ENCODE results near the gene AOPEP. TPM values are rescaled to one million over a fixed set of nuclear protein-coding genes. Genes with fewer than 3 reads are reported as not detected.

Gene AOPEP
- total RNA-seq, 6 experiments from 2014 or later = 36.6 to 110 (median 63.3) TPM

GRCh38 chr9:94692601-94693000, 33.9 kb upstream of the AOPEP start:
- no peaks in the 10 kb centered on the region for H3K36me3 ChIP-seq
- peaks cover 0 to 8% (median 3%) of the 10 kb centered on the region in 4 donors for H3K4me1 ChIP-seq
- H3K9me3 ChIP-seq = no peaks in the 10 kb centered on the region
- WGBS (ENCODE audit: insufficient coverage, low coverage, low lambda C conversion rate, missing lambda C conversion rate) = 20% methylated on average over 2 of the region's 4 CpGs
- ATAC-seq (peak; percentile 99), DNase-seq (peak; percentile 61 to 85 (median 71))
- TF ChIP-seq POLR2A (IDR thresholded peaks at IDR 0.05) = no peak
- TF ChIP-seq, protein P1, sequence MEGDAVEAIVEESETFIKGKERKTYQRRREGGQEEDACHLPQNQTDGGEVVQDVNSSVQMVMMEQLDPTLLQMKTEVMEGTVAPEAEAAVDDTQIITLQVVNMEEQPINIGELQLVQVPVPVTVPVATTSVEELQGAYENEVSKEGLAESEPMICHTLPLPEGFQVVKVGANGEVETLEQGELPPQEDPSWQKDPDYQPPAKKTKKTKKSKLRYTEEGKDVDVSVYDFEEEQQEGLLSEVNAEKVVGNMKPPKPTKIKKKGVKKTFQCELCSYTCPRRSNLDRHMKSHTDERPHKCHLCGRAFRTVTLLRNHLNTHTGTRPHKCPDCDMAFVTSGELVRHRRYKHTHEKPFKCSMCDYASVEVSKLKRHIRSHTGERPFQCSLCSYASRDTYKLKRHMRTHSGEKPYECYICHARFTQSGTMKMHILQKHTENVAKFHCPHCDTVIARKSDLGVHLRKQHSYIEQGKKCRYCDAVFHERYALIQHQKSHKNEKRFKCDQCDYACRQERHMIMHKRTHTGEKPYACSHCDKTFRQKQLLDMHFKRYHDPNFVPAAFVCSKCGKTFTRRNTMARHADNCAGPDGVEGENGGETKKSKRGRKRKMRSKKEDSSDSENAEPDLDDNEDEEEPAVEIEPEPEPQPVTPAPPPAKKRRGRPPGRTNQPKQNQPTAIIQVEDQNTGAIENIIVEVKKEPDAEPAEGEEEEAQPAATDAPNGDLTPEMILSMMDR (IDR thresholded peaks at IDR 0.05) = no peak
- H3K4me3 ChIP-seq = no peak overlapping the region
- H3K27me3 ChIP-seq = no peaks in the 10 kb centered on the region
- intact Hi-C loops (cut with DNase I) = loop anchor here in 1 of 2 donors (10.0 kb wide), 1 partner anchor 82 kb away; no protein-coding TSS in a partner anchor
- no peak overlapping the region for H3K27ac ChIP-seq

DNA sequence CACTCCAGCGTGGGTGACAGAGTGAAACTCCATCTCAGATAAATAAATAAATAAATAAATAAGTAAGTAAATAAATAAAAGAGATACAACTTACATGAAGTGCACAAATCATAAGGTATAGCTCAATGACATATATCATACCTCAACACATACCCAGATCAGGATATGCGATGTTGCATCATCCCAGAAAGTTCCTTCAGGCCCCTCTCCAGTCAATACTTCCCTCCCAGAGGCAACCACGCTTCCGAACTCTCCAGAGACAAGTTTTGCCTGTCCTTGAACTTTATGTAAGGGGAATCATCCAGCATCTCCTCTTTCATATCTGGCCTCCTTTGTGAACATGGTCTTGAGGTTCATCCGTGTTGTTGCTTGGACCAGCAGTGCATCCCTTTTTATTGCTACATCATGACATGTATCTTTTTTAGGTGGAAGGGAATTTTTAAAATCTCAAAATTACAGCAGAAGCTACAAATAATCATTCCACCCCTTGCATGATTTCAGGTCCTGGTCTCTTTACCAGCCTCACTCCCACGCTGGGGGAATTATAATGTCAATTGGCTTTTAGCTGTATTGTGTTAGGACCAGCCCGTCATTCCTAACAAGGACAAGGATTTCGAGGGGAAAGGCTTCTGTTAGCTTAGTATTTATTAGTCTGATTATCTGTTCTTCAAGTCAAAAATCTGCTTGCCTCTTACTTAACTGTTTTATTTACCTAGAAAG, 32.9 kb upstream of the AOPEP start:
- TF ChIP-seq, protein P1 (IDR thresholded peaks at IDR 0.05) = no peak
- TF ChIP-seq POLR2A (IDR thresholded peaks at IDR 0.05) = no peak
- DNase-seq (no peak), ATAC-seq (no peak)
- no peak overlapping the region for H3K27ac ChIP-seq
- H3K27me3 ChIP-seq = no peaks in the 10 kb centered on the region
- no peak overlapping the region for H3K4me3 ChIP-seq
- no peaks in the 10 kb centered on the region for H3K36me3 ChIP-seq
- WGBS (ENCODE audit: insufficient coverage, low coverage, low lambda C conversion rate, missing lambda C conversion rate) = 88% methylated on average over 8 of the region's 8 CpGs
- intact Hi-C loops (cut with DNase I) = loop anchor here in 1 of 2 donors (10.0 kb wide), 1 partner anchor 81 kb away; no protein-coding TSS in a partner anchor
- H3K9me3 ChIP-seq = no peaks in the 10 kb centered on the region
- peaks cover 0 to 8% (median 3%) of the 10 kb centered on the region in 4 donors for H3K4me1 ChIP-seq

DNA sequence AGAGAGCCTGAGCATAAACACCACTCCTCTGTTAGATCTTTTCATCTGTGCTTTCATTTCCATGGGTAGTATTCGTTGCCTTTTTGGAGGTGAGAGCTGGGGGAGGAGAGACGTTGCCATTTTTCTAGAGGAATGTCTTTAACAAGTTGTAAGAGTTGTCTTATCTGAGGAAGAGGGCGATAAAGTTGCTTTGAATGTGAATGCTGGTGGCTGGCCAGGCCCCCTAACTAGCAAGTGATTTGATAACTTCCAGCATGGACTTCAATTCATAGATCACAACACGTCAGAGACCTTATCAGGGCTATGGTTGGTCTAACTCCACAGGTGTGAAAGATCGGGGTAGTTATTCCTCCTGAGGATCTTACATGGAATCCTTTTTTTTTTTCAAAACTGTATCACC, 30.0 kb upstream of the AOPEP start:
- no peak for DNase-seq
- no peaks in the 10 kb centered on the region for H3K36me3 ChIP-seq
- WGBS (ENCODE audit: insufficient coverage, low coverage, low lambda C conversion rate, missing lambda C conversion rate) = 84% methylated on average over 5 of the region's 5 CpGs
- no peak overlapping the region for H3K4me3 ChIP-seq
- H3K27me3 ChIP-seq = no peaks in the 10 kb centered on the region
- intact Hi-C loops (cut with DNase I) = loop anchor here in 1 of 2 donors (10.0 kb wide), 1 partner anchor 78 kb away; no protein-coding TSS in a partner anchor
- H3K9me3 ChIP-seq = no peaks in the 10 kb centered on the region
- TF ChIP-seq POLR2A (IDR thresholded peaks at IDR 0.05) = no peak
- TF ChIP-seq, protein P1 (IDR thresholded peaks at IDR 0.05) = no peak
- ATAC-seq = no peak
- H3K27ac ChIP-seq = no peak overlapping the region
- peaks cover 0 to 8% (median 3%) of the 10 kb centered on the region in 4 donors for H3K4me1 ChIP-seq

DNA sequence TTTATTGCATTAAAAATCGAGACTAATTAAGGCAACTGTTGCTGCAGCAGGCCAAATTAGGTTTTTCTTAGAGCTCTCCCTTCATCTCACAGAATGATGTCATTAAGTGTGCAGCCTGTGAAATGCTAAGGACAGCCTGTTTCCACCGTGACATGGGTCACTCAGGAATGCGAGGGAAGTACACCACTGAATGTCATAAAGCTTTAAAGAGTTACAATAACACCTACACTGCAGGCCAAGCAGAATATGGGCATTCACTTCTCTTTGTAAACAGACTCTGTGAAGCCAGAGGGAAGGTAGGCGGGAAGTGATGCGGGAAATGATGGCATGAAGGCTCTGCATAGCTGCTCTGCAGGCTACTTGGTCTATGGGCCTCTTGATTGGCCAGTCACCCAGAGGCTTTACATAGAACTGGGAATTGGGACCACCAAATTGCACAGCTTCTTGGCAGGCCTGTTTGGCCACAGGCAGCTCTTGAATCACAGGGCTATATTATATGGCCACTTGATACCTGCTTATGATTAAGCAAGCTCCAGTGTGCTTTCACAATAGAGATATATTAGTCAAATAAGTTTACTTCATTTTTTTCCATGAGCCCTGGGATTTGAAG, 28.4 kb upstream of the AOPEP start:
- Histone ChIP-seq H3K9me3 (no peaks in the 10 kb centered on the region), H3K27me3 (no peaks in the 10 kb centered on the region), H3K4me3 (no peak overlapping the region), H3K27ac (no peak overlapping the region), H3K36me3 (no peaks in the 10 kb centered on the region), H3K4me1 (peaks cover 0 to 2% (median under 1%) of the 10 kb centered on the region in 4 donors)
- intact Hi-C loops (cut with DNase I) = loop anchor here in 1 of 2 donors (10.0 kb wide), 1 partner anchor 77 kb away; no protein-coding TSS in a partner anchor
- 72% methylated on average over 4 of the region's 5 CpGs for WGBS (ENCODE audit: insufficient coverage, low coverage, low lambda C conversion rate, missing lambda C conversion rate)
- no peak for TF ChIP-seq POLR2A (IDR thresholded peaks at IDR 0.05)
- TF ChIP-seq, protein P1 (IDR thresholded peaks at IDR 0.05) = no peak
- no peak for ATAC-seq
- DNase-seq = no peak
